GM23248 (cell line): ENCODE data around the gene KIF4A.

Source experiments
- EZH2 ChIP-seq: fragments of 200-600 bp; sonication (generic); IDR thresholded peaks from 2 replicates; pipeline ENCODE4 v1.6.1; 2018; ENCODE audit warnings: antibody characterized with exemption, mild to moderate bottlenecking; ENCODE audit not compliant: insufficient read depth, poor library complexity, severe bottlenecking
- EZH2phosphoT487 ChIP-seq: fragments of 200-600 bp; sonication (generic); IDR thresholded peaks from 2 replicates; pipeline ENCODE4 v1.6.1; 2018; ENCODE audit warnings: antibody characterized with exemption, moderate library complexity, mild to moderate bottlenecking, low read depth; ENCODE audit not compliant: insufficient read depth

DNA sequence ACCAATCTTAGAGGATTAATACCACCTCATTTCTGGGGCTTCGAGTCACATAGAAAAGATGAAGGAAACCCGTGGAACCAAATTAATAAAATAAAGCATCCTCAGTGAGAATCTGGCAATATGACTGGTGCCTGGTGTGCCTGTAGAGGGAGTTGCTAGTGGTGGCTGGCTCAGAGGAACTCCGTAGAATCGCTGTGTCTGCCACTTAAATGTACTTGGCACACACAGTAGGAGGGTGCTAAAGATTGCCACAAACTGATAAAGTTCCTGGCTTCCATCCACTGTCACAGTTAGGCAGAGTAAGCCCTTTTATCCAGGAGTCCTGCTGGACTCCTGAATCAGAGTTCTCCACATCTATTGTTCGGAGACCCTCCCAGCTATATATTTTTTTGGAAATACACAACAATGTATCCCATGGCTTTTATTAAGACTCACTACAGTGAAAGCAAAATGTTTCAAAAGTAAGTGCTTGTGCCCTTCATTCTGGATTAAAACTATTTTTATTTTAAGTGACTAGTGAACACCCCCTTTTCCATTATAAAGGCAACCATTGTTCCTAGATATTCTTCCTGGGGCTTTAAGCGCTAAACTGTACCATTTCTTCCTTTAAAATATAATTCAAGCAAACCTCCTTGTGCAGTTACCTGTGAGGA, 56.6 kb downstream of the KIF4A start:
- TF ChIP-seq EZH2 (no peak), EZH2phosphoT487 (no peak)
